GM12878 (cell line): ENCODE measurements around the gene SLC39A13. TPM values are rescaled to one million over a fixed set of nuclear protein-coding genes. Genes with fewer than 3 reads are reported as not detected.

Experiments used
- ATAC-seq: fragments of 200-7000 bp; cut with Tn5 transposase; 3 replicates; pipeline ENCODE4 v1.9.1; 2020; ENCODE audit warnings: mild to moderate bottlenecking, moderate library complexity
- BruUV-seq: library from RNA; stranded (reverse); fragments of 400-500 nt; replicated peaks from 2 replicates; lab custom pipeline; 2021; lab: Mats Ljungman, UMichigan
- CTCF ChIA-PET: fragments of 300-600 bp; sonication (Branson Sonifier 250); formaldehyde crosslinking; extraction: SDS; loops from one replicate; lab custom pipeline; 2021; ENCODE audit warnings: inconsistent platforms; lab: Yijun Ruan, JAX
- POLR2A ChIA-PET: fragments of 350-600 bp; formaldehyde crosslinking; extraction: SDS; loops from one replicate; lab custom pipeline; 2021; ENCODE audit warnings: inconsistent platforms; lab: Charles Lee
- RAD21 ChIA-PET: fragments of 300-600 bp; sonication (Branson Sonifier 250); formaldehyde crosslinking; loops from one replicate; lab custom pipeline; 2023; ENCODE audit warnings: antibody characterized with exemption; ENCODE audit not compliant: unreplicated experiment; lab: Charles Lee
- SMC1A ChIA-PET: fragments of 300-600 bp; sonication (Branson Sonifier 250); formaldehyde crosslinking; loops from one replicate; lab custom pipeline; 2023; ENCODE audit not compliant: unreplicated experiment, uncharacterized antibody; lab: Charles Lee
- DNase-seq: peaks from one replicate; pipeline ENCODE4 v3.0.0-alpha.2; 2011; ENCODE audit warnings: low read depth, low spot score
- FAIRE-seq: peaks from 3 replicates; lab custom pipeline; 2011; peaks lifted over from hg19 to GRCh38; lab: Jason Lieb, UNC
- H2AFZ ChIP-seq: 2 replicates; pipeline ENCODE4 v1.6.0; 2011; ENCODE audit warnings: low read depth, low read length, control low read depth; ENCODE audit not compliant: control insufficient read depth
- H3K27ac ChIP-seq: 2 replicates; pipeline ENCODE4 v1.5.1; 2011; ENCODE audit warnings: control low read depth; ENCODE audit not compliant: control insufficient read depth, insufficient read depth
- H3K27me3 ChIP-seq, 2 experiments: replicated peaks in 1 of 2; 2 replicates each; pipeline versions ENCODE4 v1.6.0 to v1.6.1; 2011; ENCODE audit warnings: low read length in 1 of 2; ENCODE audit not compliant: control insufficient read depth in 2 of 2, insufficient read depth in 2 of 2
- H3K36me3 ChIP-seq, 2 experiments: 2 replicates each; pipeline ENCODE4 v1.5.1; 2011; ENCODE audit warnings: low read length in 1 of 2; ENCODE audit not compliant: control insufficient read depth in 2 of 2, insufficient read depth in 2 of 2
- H3K4me1 ChIP-seq: 2 replicates; pipeline ENCODE4 v1.6.1; 2011; ENCODE audit warnings: mild to moderate bottlenecking, low read length, moderate library complexity, mixed read lengths; ENCODE audit not compliant: control insufficient read depth, insufficient read depth
- H3K4me2 ChIP-seq: 2 replicates; pipeline ENCODE4 v1.6.0; 2011; ENCODE audit warnings: control low read depth; ENCODE audit not compliant: control insufficient read depth, insufficient read depth
- H3K4me3 ChIP-seq: fragments of 200-600 bp; sonication (generic); 2 replicates; pipeline ENCODE4 v1.5.1; 2016
- H3K79me2 ChIP-seq: 2 replicates; pipeline ENCODE4 v1.6.0; 2011; ENCODE audit warnings: low read length; ENCODE audit not compliant: control insufficient read depth, insufficient read depth
- H3K9ac ChIP-seq: 2 replicates; pipeline ENCODE4 v1.8.0; 2011; ENCODE audit warnings: low read length, control low read depth, mixed read lengths; ENCODE audit not compliant: control insufficient read depth, insufficient read depth
- H3K9me3 ChIP-seq: replicated peaks from 3 replicates; pipeline ENCODE4 v1.5.1; 2011; ENCODE audit warnings: mild to moderate bottlenecking, low read length; ENCODE audit not compliant: control insufficient read depth, insufficient read depth
- H4K20me1 ChIP-seq: 2 replicates; pipeline ENCODE4 v1.6.0; 2011; ENCODE audit not compliant: control insufficient read depth, insufficient read depth
- ASH2L ChIP-seq: fragments of 300-600, 200-600 bp; sonication (generic); IDR thresholded peaks from 2 replicates; pipeline ENCODE4 v1.6.1; 2017; ENCODE audit warnings: low read depth, mild to moderate bottlenecking, borderline replicate concordance
- CBX5 ChIP-seq: sonication (generic); IDR thresholded peaks from 2 replicates; pipeline ENCODE4 v1.6.1; 2016; ENCODE audit warnings: low read depth, moderate library complexity, mild to moderate bottlenecking, inconsistent platforms
- EED ChIP-seq: sonication (generic); IDR thresholded peaks from 2 replicates; pipeline ENCODE4 v1.6.1; 2016; ENCODE audit warnings: antibody characterized with exemption, low read depth
- EGR1 ChIP-seq, 2 experiments: IDR thresholded peaks; 1 replicate in 1 of 2; 2 replicates in 1 of 2; pipeline ENCODE4 v1.6.1; 2011 to 2012; ENCODE audit warnings: low read depth in 2 of 2, low read length in 2 of 2, borderline replicate concordance in 1 of 2, mild to moderate bottlenecking in 1 of 2, moderate library complexity in 1 of 2
- IRF3 ChIP-seq: fragments of 450-650 bp; IDR thresholded peaks from 2 replicates; pipeline ENCODE4 v1.6.1; 2014; ENCODE audit warnings: mild to moderate bottlenecking
- JUND ChIP-seq: IDR thresholded peaks from 2 replicates; pipeline ENCODE4 v1.6.1; 2012; ENCODE audit warnings: low read depth, mild to moderate bottlenecking, low read length, improper control_type of control experiment, moderate library complexity
- NFXL1 ChIP-seq: fragments of 450-650 bp; IDR thresholded peaks from 2 replicates; pipeline ENCODE4 v1.6.1; 2017; ENCODE audit warnings: antibody characterized with exemption, mild to moderate bottlenecking, borderline replicate concordance
- NR2C2 ChIP-seq: IDR thresholded peaks from 2 replicates; pipeline ENCODE4 v1.6.1; 2011; ENCODE audit warnings: borderline replicate concordance, low read depth; ENCODE audit not compliant: control insufficient read depth, insufficient read length
- PAX5 ChIP-seq: IDR thresholded peaks from 2 replicates; pipeline ENCODE4 v1.6.1; 2011; ENCODE audit warnings: low read depth, low read length, borderline replicate concordance
- RELA ChIP-seq: fragments of 450-650 bp; IDR thresholded peaks from 2 replicates; pipeline ENCODE4 v1.8.0; 2014; ENCODE audit warnings: borderline replicate concordance; ENCODE audit not compliant: partially characterized antibody
- SMAD5 ChIP-seq: IDR thresholded peaks from 2 replicates; pipeline ENCODE4 v1.6.1; 2016; ENCODE audit warnings: antibody characterized with exemption, low read depth
- SMARCA5 ChIP-seq: fragments of 450-650 bp; IDR thresholded peaks from 2 replicates; pipeline ENCODE4 v1.6.1; 2017; ENCODE audit warnings: mild to moderate bottlenecking
- SRF ChIP-seq, 2 experiments: IDR thresholded peaks; 2 replicates each; pipeline ENCODE4 v1.6.1; 2011; ENCODE audit warnings: low read depth in 2 of 2, low read length in 2 of 2, mild to moderate bottlenecking in 1 of 2, moderate library complexity in 1 of 2
- SUZ12 ChIP-seq: fragments of 200-600 bp; sonication (generic); IDR thresholded peaks from one replicate; pipeline ENCODE4 v1.6.1; 2018; ENCODE audit warnings: antibody characterized with exemption, mild to moderate bottlenecking; ENCODE audit not compliant: unreplicated experiment
- ZNF24 ChIP-seq: fragments of 450-650 bp; IDR thresholded peaks from 2 replicates; pipeline ENCODE4 v1.6.1; 2017; ENCODE audit warnings: antibody characterized with exemption, mild to moderate bottlenecking
- WGBS: methylation state at CpG from one replicate; pipeline ENCODE4 v1.1.6; 2016; ENCODE audit warnings: low lambda C conversion rate; ENCODE audit not compliant: insufficient replicate concordance, insufficient coverage; ENCODE audit errors: missing lambda C conversion rate; 5-methylcytosine and 5-hydroxymethylcytosine counted together
- in situ Hi-C: fragments of 300-500 bp; cut with MboI; formaldehyde crosslinking; loops from 9 replicates; pipeline ENCODE4 v1.14.3; 2018; ENCODE audit warnings: mixed read lengths
- intact Hi-C: fragments of 100-400 bp; cut with micrococcal nuclease; formaldehyde crosslinking; loops from one replicate; pipeline ENCODE4 v1.14.2; 2022; ENCODE audit not compliant: unreplicated experiment
- polyA plus RNA-seq, 11 experiments: library from polyadenylated mRNA; depleted of rRNA in 4 of 11; unstranded in 6 of 11; stranded (reverse) in 5 of 11; fragments of >200 nt; fragmentation: Nextera tagmentation in 4 of 11; fragmentation: Illumina TruSeq in 1 of 11; extraction: Ambion mirVana in 4 of 11; extraction: Trizol in 1 of 11; gene quantifications; 1 replicate in 1 of 11; 2 replicates in 10 of 11; pipeline versions ENCODE4 v1.2.1 to v1.2.3, GENCODE V29; 2011 to 2016; ENCODE audit warnings: inconsistent platforms in 2 of 11, missing spikeins in 2 of 11, low read depth in 1 of 11
- total RNA-seq, 4 experiments: library from RNA; depleted of rRNA in 3 of 4; stranded (reverse); fragments of >200 nt in 3 of 4; fragmentation: Illumina TruSeq in 1 of 4; extraction: Trizol in 1 of 4; gene quantifications; 2 replicates each; pipeline versions ENCODE4 v1.2.1 to v1.2.3, GENCODE V29; 2013 to 2021

The SLC39A13 gene
- total and polyA plus RNA-seq, 10 of the 15 experiments (the other 5 are each of a cell fraction or from before 2014, with no cell fraction given), result 0.23 to 19.8 (median 6.3) TPM

- no TSS peak for BruUV-seq
- H3K9ac ChIP-seq, result no peak overlapping the region
- CTCF ChIA-PET, result interaction anchor here (1.2 kb wide), 1 partner anchor 11 kb away, joined by 3 read pairs; no protein-coding TSS in a partner anchor
- TF ChIP-seq PAX5, result no peak
- no peak for TF ChIP-seq ASH2L
- no peak for TF ChIP-seq NR2C2
- TF ChIP-seq SRF (IDR thresholded peaks at IDR 0.05; ENCODE audit: low read depth in 2 of 2, low read length in 2 of 2), result no peak
- TF ChIP-seq ZNF24, result no peak
- no peak for TF ChIP-seq SMAD5
- no peak for TF ChIP-seq JUND
- no peak for TF ChIP-seq RELA
- TF ChIP-seq EED, result no peak
- TF ChIP-seq NFXL1, result no peak
- TF ChIP-seq SMARCA5, result no peak
- TF ChIP-seq SUZ12, result no peak
- no peak for TF ChIP-seq CBX5
- TF ChIP-seq EGR1 (IDR thresholded peaks at IDR 0.05; ENCODE audit: borderline replicate concordance in 1 of 2, low read depth in 2 of 2, low read length in 2 of 2), result no peak
- TF ChIP-seq IRF3, result no peak
- no peak for DNase-seq
- RAD21 ChIA-PET, result no interaction called here
- H3K9me3 ChIP-seq, result no peaks in the 10 kb centered on the region
- H3K79me2 ChIP-seq, result no peaks in the 10 kb centered on the region
- no peaks in the 10 kb centered on the region for H4K20me1 ChIP-seq
- intact Hi-C loops (no loop called here), in situ Hi-C loops (no loop called here)
- FAIRE-seq, result no peak
- SMC1A ChIA-PET, result interaction anchor here (0.6 to 1.1 kb wide), 5 partner anchors 19 to 499 kb away, joined by 3 to 4 read pairs (median 3); no protein-coding TSS in a partner anchor
- H3K4me3 ChIP-seq, result no peak overlapping the region
- no peak overlapping the region for H3K4me2 ChIP-seq
- H3K27ac ChIP-seq, result no peak overlapping the region
- no peaks in the 10 kb centered on the region for H3K36me3 ChIP-seq
- H2AFZ ChIP-seq, result no peak overlapping the region
- 88% methylated on average over 4 of the region's 4 CpGs for WGBS
- H3K4me1 ChIP-seq, result no peaks in the 10 kb centered on the region
- no peak for ATAC-seq
- H3K27me3 ChIP-seq, result no peaks in the 10 kb centered on the region
- POLR2A ChIA-PET, result interaction anchor here (0.7 kb wide), 1 partner anchor 17 kb away, joined by 3 read pairs; no protein-coding TSS in a partner anchor
Observed at GRCh38 chr11:47445840-47446239, 37.5 kb downstream of the SLC39A13 start.
